GM12878 (cell line): ENCODE results near the gene IL1RL1. TPM values are rescaled to one million over a fixed set of nuclear protein-coding genes. Genes with fewer than 3 reads are reported as not detected.

Source experiments
- ATAC-seq: fragments of 200-7000 bp; cut with Tn5 transposase; 3 replicates; pipeline ENCODE4 v1.9.1; 2020; ENCODE audit warnings: mild to moderate bottlenecking, moderate library complexity
- BruUV-seq: library from RNA; stranded (reverse); fragments of 400-500 nt; replicated peaks from 2 replicates; lab custom pipeline; 2021; lab: Mats Ljungman, UMichigan
- CTCF ChIA-PET: fragments of 300-600 bp; sonication (Branson Sonifier 250); formaldehyde crosslinking; extraction: SDS; loops from one replicate; lab custom pipeline; 2021; ENCODE audit warnings: inconsistent platforms; lab: Yijun Ruan, JAX
- POLR2A ChIA-PET: fragments of 350-600 bp; formaldehyde crosslinking; extraction: SDS; loops from one replicate; lab custom pipeline; 2021; ENCODE audit warnings: inconsistent platforms; lab: Charles Lee
- RAD21 ChIA-PET: fragments of 300-600 bp; sonication (Branson Sonifier 250); formaldehyde crosslinking; loops from one replicate; lab custom pipeline; 2023; ENCODE audit warnings: antibody characterized with exemption; ENCODE audit not compliant: unreplicated experiment; lab: Charles Lee
- SMC1A ChIA-PET: fragments of 300-600 bp; sonication (Branson Sonifier 250); formaldehyde crosslinking; loops from one replicate; lab custom pipeline; 2023; ENCODE audit not compliant: unreplicated experiment, uncharacterized antibody; lab: Charles Lee
- DNase-seq: peaks from one replicate; pipeline ENCODE4 v3.0.0-alpha.2; 2011; ENCODE audit warnings: low read depth, low spot score
- FAIRE-seq: peaks from 3 replicates; lab custom pipeline; 2011; peaks lifted over from hg19 to GRCh38; lab: Jason Lieb, UNC
- H2AFZ ChIP-seq: 2 replicates; pipeline ENCODE4 v1.6.0; 2011; ENCODE audit warnings: low read depth, low read length, control low read depth; ENCODE audit not compliant: control insufficient read depth
- H3K27ac ChIP-seq: 2 replicates; pipeline ENCODE4 v1.5.1; 2011; ENCODE audit warnings: control low read depth; ENCODE audit not compliant: control insufficient read depth, insufficient read depth
- H3K27me3 ChIP-seq, 2 experiments: replicated peaks in 1 of 2; 2 replicates each; pipeline versions ENCODE4 v1.6.0 to v1.6.1; 2011; ENCODE audit warnings: low read length in 1 of 2; ENCODE audit not compliant: control insufficient read depth in 2 of 2, insufficient read depth in 2 of 2
- H3K36me3 ChIP-seq, 2 experiments: 2 replicates each; pipeline ENCODE4 v1.5.1; 2011; ENCODE audit warnings: low read length in 1 of 2; ENCODE audit not compliant: control insufficient read depth in 2 of 2, insufficient read depth in 2 of 2
- H3K4me1 ChIP-seq: 2 replicates; pipeline ENCODE4 v1.6.1; 2011; ENCODE audit warnings: mild to moderate bottlenecking, low read length, moderate library complexity, mixed read lengths; ENCODE audit not compliant: control insufficient read depth, insufficient read depth
- H3K4me2 ChIP-seq: 2 replicates; pipeline ENCODE4 v1.6.0; 2011; ENCODE audit warnings: control low read depth; ENCODE audit not compliant: control insufficient read depth, insufficient read depth
- H3K4me3 ChIP-seq: fragments of 200-600 bp; sonication (generic); 2 replicates; pipeline ENCODE4 v1.5.1; 2016
- H3K79me2 ChIP-seq: 2 replicates; pipeline ENCODE4 v1.6.0; 2011; ENCODE audit warnings: low read length; ENCODE audit not compliant: control insufficient read depth, insufficient read depth
- H3K9ac ChIP-seq: 2 replicates; pipeline ENCODE4 v1.8.0; 2011; ENCODE audit warnings: low read length, control low read depth, mixed read lengths; ENCODE audit not compliant: control insufficient read depth, insufficient read depth
- H3K9me3 ChIP-seq: replicated peaks from 3 replicates; pipeline ENCODE4 v1.5.1; 2011; ENCODE audit warnings: mild to moderate bottlenecking, low read length; ENCODE audit not compliant: control insufficient read depth, insufficient read depth
- H4K20me1 ChIP-seq: 2 replicates; pipeline ENCODE4 v1.6.0; 2011; ENCODE audit not compliant: control insufficient read depth, insufficient read depth
- BCL3 ChIP-seq: IDR thresholded peaks from 2 replicates; pipeline ENCODE4 v1.6.1; 2011; ENCODE audit warnings: borderline replicate concordance, low read depth, mild to moderate bottlenecking, moderate library complexity, low read length; ENCODE audit not compliant: insufficient read depth, poor library complexity, severe bottlenecking
- BCLAF1 ChIP-seq: fragments of 450-650 bp; IDR thresholded peaks from 2 replicates; pipeline ENCODE4 v1.6.1; 2017; ENCODE audit warnings: antibody characterized with exemption, mild to moderate bottlenecking, moderate library complexity
- DPF2 ChIP-seq: fragments of 450-650 bp; IDR thresholded peaks from 2 replicates; pipeline ENCODE4 v1.6.1; 2017; ENCODE audit warnings: mild to moderate bottlenecking
- EED ChIP-seq: sonication (generic); IDR thresholded peaks from 2 replicates; pipeline ENCODE4 v1.6.1; 2016; ENCODE audit warnings: antibody characterized with exemption, low read depth
- IKZF1 ChIP-seq: fragments of 450-650 bp; conservative IDR thresholded peaks from 2 replicates; pipeline ENCODE4 v1.6.1; 2017; ENCODE audit warnings: antibody characterized with exemption, mild to moderate bottlenecking
- IKZF2 ChIP-seq, 2 experiments: fragments of 450-650 bp; IDR thresholded peaks; 2 replicates each; pipeline ENCODE4 v1.6.1; 2017; ENCODE audit warnings: mild to moderate bottlenecking in 2 of 2, moderate library complexity in 2 of 2
- IRF4 ChIP-seq: IDR thresholded peaks from 2 replicates; pipeline ENCODE4 v1.6.1; 2011; ENCODE audit warnings: low read depth, low read length
- NKRF ChIP-seq: fragments of 450-650 bp; conservative IDR thresholded peaks from 2 replicates; pipeline ENCODE4 v1.6.1; 2017; ENCODE audit warnings: mild to moderate bottlenecking, moderate library complexity
- NR2F1 ChIP-seq: fragments of 450-650 bp; conservative IDR thresholded peaks from 2 replicates; pipeline ENCODE4 v1.6.1; 2017; ENCODE audit warnings: mild to moderate bottlenecking
- PBX3 ChIP-seq: IDR thresholded peaks from 2 replicates; pipeline ENCODE4 v1.6.1; 2011; ENCODE audit warnings: mild to moderate bottlenecking, low read depth, low read length, moderate library complexity; ENCODE audit not compliant: insufficient replicate concordance
- POU2F2 ChIP-seq: IDR thresholded peaks from 3 replicates; pipeline ENCODE4 v1.6.1; 2011; ENCODE audit warnings: low read depth, mild to moderate bottlenecking, low read length, borderline replicate concordance
- SUPT20H ChIP-seq: IDR thresholded peaks from 2 replicates; pipeline ENCODE4 v1.6.1; 2011; ENCODE audit warnings: low read depth, mild to moderate bottlenecking, low read length, moderate library complexity, borderline replicate concordance; ENCODE audit not compliant: control insufficient read depth
- ZBED1 ChIP-seq: IDR thresholded peaks from 2 replicates; pipeline ENCODE4 v1.6.1; 2016; ENCODE audit warnings: borderline replicate concordance
- WGBS: methylation state at CpG from one replicate; pipeline ENCODE4 v1.1.6; 2016; ENCODE audit warnings: low lambda C conversion rate; ENCODE audit not compliant: insufficient replicate concordance, insufficient coverage; ENCODE audit errors: missing lambda C conversion rate; 5-methylcytosine and 5-hydroxymethylcytosine counted together
- in situ Hi-C: fragments of 300-500 bp; cut with MboI; formaldehyde crosslinking; loops from 9 replicates; pipeline ENCODE4 v1.14.3; 2018; ENCODE audit warnings: mixed read lengths
- intact Hi-C: fragments of 100-400 bp; cut with micrococcal nuclease; formaldehyde crosslinking; loops from one replicate; pipeline ENCODE4 v1.14.2; 2022; ENCODE audit not compliant: unreplicated experiment
- polyA plus RNA-seq, 11 experiments: library from polyadenylated mRNA; depleted of rRNA in 4 of 11; unstranded in 6 of 11; stranded (reverse) in 5 of 11; fragments of >200 nt; fragmentation: Nextera tagmentation in 4 of 11; fragmentation: Illumina TruSeq in 1 of 11; extraction: Ambion mirVana in 4 of 11; extraction: Trizol in 1 of 11; gene quantifications; 1 replicate in 1 of 11; 2 replicates in 10 of 11; pipeline versions ENCODE4 v1.2.1 to v1.2.3, GENCODE V29; 2011 to 2016; ENCODE audit warnings: inconsistent platforms in 2 of 11, missing spikeins in 2 of 11, low read depth in 1 of 11
- total RNA-seq, 4 experiments: library from RNA; depleted of rRNA in 3 of 4; stranded (reverse); fragments of >200 nt in 3 of 4; fragmentation: Illumina TruSeq in 1 of 4; extraction: Trizol in 1 of 4; gene quantifications; 2 replicates each; pipeline versions ENCODE4 v1.2.1 to v1.2.3, GENCODE V29; 2013 to 2021

The IL1RL1 gene
- total and polyA plus RNA-seq, 10 of the 15 experiments (the other 5 are each of a cell fraction or from before 2014, with no cell fraction given), result 0.08 to 0.18 TPM; not detected in 8

GRCh38 chr2:102387763-102388546 is 76.6 kb downstream of the IL1RL1 start:
- CTCF ChIA-PET, result no interaction called here
- peak; percentile 76; the same call in 1 of the 2 replicates for TF ChIP-seq ZBED1
- 0 out of 2 replicates have a peak, but pooled peaks have one; percentile 52 for TF ChIP-seq DPF2
- TF ChIP-seq NKRF, result no peak
- peak in 1 of 2 experiments; percentile 37; a peak in 1 of 4 replicates for TF ChIP-seq IKZF2 (IDR thresholded peaks at IDR 0.05)
- TF ChIP-seq SUPT20H, result no peak
- TF ChIP-seq BCLAF1, result no peak
- TF ChIP-seq BCL3, result peak; percentile 92
- peak; percentile 42; the same call in 1 of the 3 replicates for TF ChIP-seq POU2F2
- TF ChIP-seq IRF4, result 0 out of 2 replicates have a peak, but pooled peaks have one; percentile 36
- peak; percentile 60 for TF ChIP-seq IKZF1
- TF ChIP-seq EED, result peak; percentile 67
- TF ChIP-seq NR2F1, result 0 out of 2 replicates have a peak, but pooled peaks have one; percentile 26
- no peak for TF ChIP-seq PBX3

More at GRCh38 chr2:102387763-102388546, 76.6 kb downstream of the IL1RL1 start:
- ChIA-PET RAD21 (interaction anchor here (1.7 to 2.6 kb wide), 2 partner anchors 30 to 48 kb away, joined by 3 to 8 read pairs; no protein-coding TSS in a partner anchor), POLR2A (no interaction called here), SMC1A (interaction anchor here (0.8 to 1.9 kb wide), 3 partner anchors 20 to 31 kb away, joined by 4 to 5 read pairs (median 4); no protein-coding TSS in a partner anchor)
- Histone ChIP-seq H3K36me3 (peaks cover 2 to 10% of the 10 kb centered on the region in 2 experiments; a peak in 3 of 4 replicates), H3K27me3 (no peaks in the 10 kb centered on the region), H3K4me2 (no peak overlapping the region), H2AFZ (peak overlapping the region; percentile 21; the same call in 1 of the 2 replicates), H3K9ac (0 out of 2 replicates have a peak overlapping the region, but pooled peaks have one; percentile 4), H3K27ac (peak overlapping the region; percentile 56), H3K4me3 (peak overlapping the region; percentile 17; the same call in 1 of the 2 replicates), H3K4me1 (peaks cover 29% of the 10 kb centered on the region), H4K20me1 (no peaks in the 10 kb centered on the region), H3K9me3 (peaks cover 12% of the 10 kb centered on the region), H3K79me2 (no peaks in the 10 kb centered on the region)
- peak; percentile 90 for ATAC-seq
- intact Hi-C loops (loop anchor here (2.0 kb wide), 1 partner anchor 25 kb away; no protein-coding TSS in a partner anchor), in situ Hi-C loops (no loop called here)
- peak; percentile 51 for DNase-seq
- 61% methylated on average over 7 of the region's 7 CpGs for WGBS
- no TSS peak for BruUV-seq
- FAIRE-seq, result peak; percentile 7
